Brain microvascular endothelial cell (primary cell): ENCODE results near the gene DMTF1.

Experiments
- DNase-seq: peaks from one replicate; pipeline ENCODE4 v3.0.0-alpha.2; 2020
- H3K27ac ChIP-seq: fragments of 250-450 bp; sonication (Bioruptor Pico); 2 replicates; pipeline ENCODE4 v1.5.1; 2020; ENCODE audit warnings: mild to moderate bottlenecking, moderate library complexity
- H3K27me3 ChIP-seq: fragments of 250-450 bp; sonication (Bioruptor Pico); replicated peaks from 2 replicates; pipeline ENCODE4 v1.5.1; 2020; ENCODE audit warnings: mild to moderate bottlenecking
- H3K36me3 ChIP-seq: fragments of 250-450 bp; sonication (Bioruptor Pico); replicated peaks from 2 replicates; pipeline ENCODE4 v1.5.1; 2020; ENCODE audit warnings: mild to moderate bottlenecking
- H3K4me3 ChIP-seq: 2 replicates; pipeline ENCODE4 v1.5.1; 2011; ENCODE audit warnings: low read depth, mild to moderate bottlenecking, control low read depth, low read length, moderate library complexity
- CTCF ChIP-seq: IDR thresholded peaks from 2 replicates; pipeline ENCODE4 v1.5.1; 2011; ENCODE audit warnings: low read depth, mild to moderate bottlenecking, moderate library complexity, low read length, control low read depth, inconsistent platforms; ENCODE audit errors: missing control alignments
- in situ Hi-C: cut with HindIII; loops from 2 replicates; pipeline ENCODE4 v1.10.0; 2017; ENCODE audit warnings: low sequenced_read_pairs, low pct_ligation_motif_present

The DMTF1 gene

GRCh38 chr7:87152112-87152896 is at the start of gene DMTF1:
Gene DMTF1 (plus strand): TSS chr7:87152453. CDS start chr7:87164942, 12,489 bp downstream.
- no peak for TF ChIP-seq CTCF
- in situ Hi-C loops = no loop called here
- H3K27me3 ChIP-seq = no peaks in the 10 kb centered on the region
- peak within 1 kb of the TSS; percentile 83 for H3K4me3 ChIP-seq
- peak; percentile 91 for DNase-seq
- no peaks in the 10 kb centered on the region for H3K36me3 ChIP-seq
- peak within 1 kb of the TSS; percentile 88 for H3K27ac ChIP-seq

GRCh38 chr7:87105401-87105800 is 46.9 kb upstream of the DMTF1 start:
- no peak for TF ChIP-seq CTCF
- in situ Hi-C loops = no loop called here
- no peak for DNase-seq
- no peaks in the 10 kb centered on the region for H3K36me3 ChIP-seq
- no peak overlapping the region for H3K27ac ChIP-seq
- no peaks in the 10 kb centered on the region for H3K27me3 ChIP-seq
- no peak overlapping the region for H3K4me3 ChIP-seq

DNA sequence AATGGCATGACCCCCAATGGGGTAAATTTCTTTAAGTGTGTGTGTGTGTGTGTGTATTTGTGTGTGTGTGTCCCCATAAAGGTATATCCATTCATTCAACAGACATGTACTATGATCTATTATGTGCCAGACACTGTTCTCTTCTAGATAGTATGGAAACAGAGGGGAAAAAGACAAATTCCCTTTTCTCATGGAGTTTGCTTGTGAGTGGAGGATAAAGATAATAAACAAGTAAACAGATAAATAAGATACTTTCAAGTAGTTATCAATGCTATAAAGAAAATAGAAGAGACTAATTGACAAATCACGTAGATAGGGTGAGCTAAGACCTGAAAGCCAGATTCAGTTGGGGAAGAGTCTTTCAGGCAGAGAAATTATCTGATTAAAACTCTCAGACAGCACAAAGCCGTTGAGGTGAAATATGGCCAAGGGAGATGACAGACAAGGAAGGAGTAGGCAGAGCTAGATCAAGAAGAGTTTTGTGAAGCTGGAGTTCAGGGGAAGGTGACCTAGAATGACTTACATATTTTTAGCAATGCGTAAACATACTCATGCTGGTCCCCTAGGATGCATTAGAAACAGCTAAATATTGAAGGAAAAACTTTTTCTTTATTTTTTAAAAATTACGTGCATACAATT is 45.2 kb upstream of the DMTF1 start:
- in situ Hi-C loops = no loop called here
- no peak for DNase-seq
- H3K27ac ChIP-seq = no peak overlapping the region
- H3K4me3 ChIP-seq = no peak overlapping the region
- no peaks in the 10 kb centered on the region for H3K36me3 ChIP-seq
- no peak for TF ChIP-seq CTCF
- no peaks in the 10 kb centered on the region for H3K27me3 ChIP-seq

DNA sequence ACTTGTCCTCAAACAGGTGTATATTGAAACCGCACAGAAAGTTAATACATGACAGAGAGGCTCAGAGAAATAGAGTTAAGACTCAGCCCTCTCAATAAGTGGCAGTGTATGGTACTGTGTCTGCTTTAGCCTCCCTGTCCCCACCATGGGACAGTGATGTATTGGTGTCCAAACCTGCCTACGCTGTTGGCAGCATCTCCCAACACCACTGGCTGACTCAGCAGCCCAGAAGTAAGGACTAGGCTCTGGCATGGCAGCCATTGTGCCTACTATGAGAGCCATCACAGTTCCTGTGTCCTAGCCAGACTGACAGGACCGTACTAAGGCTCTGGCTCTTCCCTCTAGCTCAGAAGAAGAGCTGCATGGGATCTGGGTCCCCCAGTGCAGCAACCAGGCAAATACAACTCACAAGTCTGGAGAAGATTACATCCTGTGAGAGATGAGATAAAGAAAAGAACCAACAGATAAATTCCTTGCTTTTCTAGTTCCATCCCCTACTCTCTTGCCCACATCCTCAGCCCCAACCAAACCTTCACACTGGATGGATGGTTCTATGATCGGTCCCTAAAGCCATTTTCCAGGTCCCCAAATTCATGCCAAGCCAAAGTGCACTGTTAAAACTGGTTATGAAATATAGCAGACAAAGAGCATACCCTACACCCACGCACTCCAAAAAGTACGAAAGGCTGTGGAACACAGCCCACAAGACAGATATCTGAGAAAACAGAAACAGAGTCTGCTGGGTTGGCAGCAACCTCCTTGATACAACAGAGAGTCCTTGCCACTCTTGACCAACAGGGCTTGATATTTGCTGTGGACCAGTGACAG is 44.1 kb upstream of the DMTF1 start:
- Histone ChIP-seq H3K27ac (no peak overlapping the region), H3K36me3 (no peaks in the 10 kb centered on the region), H3K4me3 (no peak overlapping the region), H3K27me3 (no peaks in the 10 kb centered on the region)
- in situ Hi-C loops = no loop called here
- no peak for DNase-seq
- no peak for TF ChIP-seq CTCF

DNA sequence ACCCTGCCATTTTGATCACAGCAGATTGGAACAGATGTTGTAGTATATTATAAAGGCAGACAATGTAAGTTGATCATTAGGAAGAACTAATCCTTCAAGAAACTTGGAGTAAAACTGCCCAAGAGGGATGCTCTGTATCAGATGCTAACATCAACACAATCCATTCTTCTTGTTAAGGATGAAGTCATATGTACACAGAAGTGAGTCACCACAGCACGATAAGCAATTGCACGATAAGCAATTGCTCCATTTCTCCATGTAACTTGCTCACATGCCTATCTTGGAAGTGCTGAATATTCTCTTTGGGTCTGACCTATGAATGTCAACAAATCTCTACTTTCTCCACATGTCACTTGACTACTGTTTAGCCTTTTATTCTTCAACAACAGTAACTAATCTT is 41.5 kb upstream of the DMTF1 start:
- H3K27me3 ChIP-seq = no peaks in the 10 kb centered on the region
- H3K27ac ChIP-seq = no peak overlapping the region
- in situ Hi-C loops = no loop called here
- H3K4me3 ChIP-seq = no peak overlapping the region
- no peaks in the 10 kb centered on the region for H3K36me3 ChIP-seq
- DNase-seq = peak; percentile 75
- no peak for TF ChIP-seq CTCF
